Cardiac fibroblast (primary cell): ENCODE data around the gene RASSF4.
A peak's percentile ranks its signal among the peaks of the same experiment; 100 is the strongest.

Source experiments
- DNase-seq, 2 donors: peaks; one replicate each; pipeline versions ENCODE4 v3.0.0 to v3.0.0-alpha.2; 2010; ENCODE audit warnings: low read depth in 2 of 2
- H3K4me3 ChIP-seq, 2 donors: replicated peaks in 1 of 2; 1 replicate in 1 of 2; 2 replicates in 1 of 2; pipeline ENCODE4 v1.5.1; 2011; ENCODE audit warnings: low read depth in 2 of 2, low read length in 2 of 2, mild to moderate bottlenecking in 2 of 2, moderate library complexity in 1 of 2
- TF ChIP-seq, protein P1 (sequence below): IDR thresholded peaks from one replicate; pipeline ENCODE4 v1.5.1; 2011; ENCODE audit warnings: low read depth, mild to moderate bottlenecking, low read length, inconsistent platforms

Gene RASSF4

DNA sequence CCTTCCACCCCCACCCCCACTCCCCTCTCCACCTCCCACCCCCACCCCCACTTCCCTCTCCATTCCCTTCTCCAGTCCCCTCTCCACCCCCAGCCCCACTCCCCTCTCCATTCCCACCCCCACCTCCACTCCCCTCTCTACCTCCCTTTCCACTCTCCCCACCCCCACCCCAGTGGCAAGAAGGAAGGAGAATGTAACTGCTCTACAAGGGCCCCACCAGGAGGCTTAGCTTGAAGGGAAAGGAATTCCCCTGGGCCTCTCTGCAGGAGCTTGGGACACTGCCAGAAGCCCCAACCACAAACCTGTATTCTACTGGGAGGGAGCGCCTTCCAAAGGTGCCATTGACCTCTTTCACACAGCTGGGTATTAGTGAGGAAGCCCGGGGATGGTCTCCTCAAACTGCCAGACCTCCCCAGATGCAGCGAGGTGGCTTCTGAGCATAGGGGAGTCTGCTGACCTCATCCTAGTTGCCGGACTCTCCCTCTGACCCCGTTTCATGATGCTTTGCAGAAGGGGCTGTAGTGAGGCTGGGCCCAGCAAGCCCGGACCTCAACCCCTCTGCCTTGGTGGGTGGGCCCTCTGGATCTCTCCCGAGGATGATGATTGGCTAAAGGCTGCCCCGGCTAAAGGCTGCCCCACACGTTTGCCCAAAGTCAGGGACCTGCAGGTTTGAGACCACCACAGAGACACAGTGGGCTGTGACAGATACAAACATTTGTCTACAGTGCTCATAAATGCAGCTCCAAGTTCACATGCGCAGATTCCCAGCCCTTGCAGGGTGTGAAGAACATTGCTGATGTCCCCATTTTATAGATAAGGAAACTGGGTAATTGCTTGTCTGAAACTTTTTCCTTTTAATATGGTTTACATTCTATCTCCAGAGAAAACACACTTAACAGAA lies 16.1 kb downstream of the RASSF4 start:
- peak overlapping the region; percentile 72 to 73 for H3K4me3 ChIP-seq
- TF ChIP-seq, protein P1, sequence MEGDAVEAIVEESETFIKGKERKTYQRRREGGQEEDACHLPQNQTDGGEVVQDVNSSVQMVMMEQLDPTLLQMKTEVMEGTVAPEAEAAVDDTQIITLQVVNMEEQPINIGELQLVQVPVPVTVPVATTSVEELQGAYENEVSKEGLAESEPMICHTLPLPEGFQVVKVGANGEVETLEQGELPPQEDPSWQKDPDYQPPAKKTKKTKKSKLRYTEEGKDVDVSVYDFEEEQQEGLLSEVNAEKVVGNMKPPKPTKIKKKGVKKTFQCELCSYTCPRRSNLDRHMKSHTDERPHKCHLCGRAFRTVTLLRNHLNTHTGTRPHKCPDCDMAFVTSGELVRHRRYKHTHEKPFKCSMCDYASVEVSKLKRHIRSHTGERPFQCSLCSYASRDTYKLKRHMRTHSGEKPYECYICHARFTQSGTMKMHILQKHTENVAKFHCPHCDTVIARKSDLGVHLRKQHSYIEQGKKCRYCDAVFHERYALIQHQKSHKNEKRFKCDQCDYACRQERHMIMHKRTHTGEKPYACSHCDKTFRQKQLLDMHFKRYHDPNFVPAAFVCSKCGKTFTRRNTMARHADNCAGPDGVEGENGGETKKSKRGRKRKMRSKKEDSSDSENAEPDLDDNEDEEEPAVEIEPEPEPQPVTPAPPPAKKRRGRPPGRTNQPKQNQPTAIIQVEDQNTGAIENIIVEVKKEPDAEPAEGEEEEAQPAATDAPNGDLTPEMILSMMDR: no peak
- peak; percentile 79 to 92 for DNase-seq

DNA sequence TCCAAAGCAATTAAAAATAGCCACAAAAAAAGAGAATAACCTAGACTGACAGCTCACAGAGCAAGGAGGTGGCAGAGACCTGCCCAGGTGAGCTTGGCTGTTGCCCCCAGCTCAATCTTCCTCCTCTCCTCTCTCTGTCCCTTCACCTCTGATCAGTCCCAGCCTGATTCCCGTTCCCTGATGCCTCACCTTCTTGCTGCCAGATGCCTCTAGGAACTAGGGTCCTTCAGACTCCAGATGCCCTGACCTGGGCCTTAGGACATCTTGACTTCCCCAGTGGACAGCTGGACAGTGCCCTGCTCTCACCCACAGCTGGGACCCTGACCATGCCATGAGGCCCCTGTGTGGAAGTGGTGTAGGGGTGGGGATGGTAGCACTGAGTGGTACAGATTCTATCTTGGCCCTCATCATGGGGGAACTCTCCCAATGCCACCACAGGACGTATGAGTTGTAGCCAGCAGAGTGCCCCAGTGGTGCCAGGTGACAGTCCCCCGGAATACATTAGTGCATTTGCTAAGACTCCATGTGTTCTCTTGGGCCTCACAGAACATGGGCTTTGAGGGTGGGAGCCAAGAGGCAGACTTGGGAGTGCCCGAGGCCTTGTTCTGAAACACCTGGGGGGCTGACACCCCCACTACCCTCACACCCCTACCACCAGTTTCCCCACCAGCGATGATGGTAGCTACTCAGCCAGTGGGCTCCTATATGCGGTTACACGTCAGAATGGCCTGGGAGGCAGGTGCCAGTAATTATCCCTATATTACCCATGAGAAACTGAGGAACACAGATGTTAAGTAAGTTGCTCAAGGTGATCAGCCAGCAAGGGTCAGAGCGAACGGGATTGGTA lies 17.0 kb downstream of the RASSF4 start:
- peak in 1 of 2 donors; percentile 62 for DNase-seq
- TF ChIP-seq, protein P1: no peak
- peak overlapping the region; percentile 72 to 73 for H3K4me3 ChIP-seq

DNA sequence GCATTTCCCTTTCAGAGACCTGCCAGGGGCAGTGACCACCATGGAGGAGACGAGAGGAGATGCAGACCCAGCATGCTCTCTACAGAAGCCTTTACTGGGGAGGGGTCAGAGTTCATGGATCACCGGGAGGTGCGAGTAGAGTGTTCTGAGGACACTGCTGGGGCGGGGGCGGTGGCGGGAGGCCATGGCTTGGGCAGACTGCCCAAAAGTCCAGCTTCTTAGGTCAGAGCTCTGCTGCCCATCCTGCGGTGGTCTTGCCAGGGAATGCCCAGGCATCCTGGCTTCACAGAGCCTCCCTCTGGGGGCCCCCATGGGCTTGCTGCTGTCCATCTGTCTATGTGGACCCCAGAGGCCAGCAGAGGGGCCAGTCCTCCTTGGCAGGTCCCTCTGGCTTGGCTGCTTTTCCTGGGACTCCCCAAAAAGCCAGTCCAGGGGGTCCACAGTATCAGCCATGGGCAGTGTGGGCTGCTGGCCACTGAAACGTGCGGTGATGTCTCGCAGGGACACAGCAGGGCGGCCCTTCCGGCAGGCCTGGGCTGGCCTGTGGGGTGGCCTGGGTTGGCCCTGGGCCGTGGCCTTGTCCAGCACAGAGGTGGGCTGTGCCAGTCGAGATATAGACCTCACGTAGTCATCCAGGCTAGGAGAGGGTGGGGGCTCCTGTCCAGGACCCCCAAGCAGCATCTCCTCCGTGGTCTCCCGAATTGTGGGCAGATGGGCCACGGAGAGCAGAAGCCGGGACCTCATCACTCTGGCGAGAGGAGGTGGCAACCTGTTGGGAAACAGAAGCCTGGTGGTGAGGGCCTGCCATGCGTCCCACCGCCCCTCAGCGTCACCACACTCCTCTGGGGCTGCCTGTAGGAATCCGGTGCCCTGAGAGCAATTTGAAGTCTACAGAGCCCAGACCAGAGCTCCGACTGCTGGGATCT lies 17.9 kb downstream of the RASSF4 start:
- TF ChIP-seq, protein P1: no peak
- H3K4me3 ChIP-seq: peak overlapping the region; percentile 72 to 73
- DNase-seq: peak in 1 of 2 donors; percentile 49

DNA sequence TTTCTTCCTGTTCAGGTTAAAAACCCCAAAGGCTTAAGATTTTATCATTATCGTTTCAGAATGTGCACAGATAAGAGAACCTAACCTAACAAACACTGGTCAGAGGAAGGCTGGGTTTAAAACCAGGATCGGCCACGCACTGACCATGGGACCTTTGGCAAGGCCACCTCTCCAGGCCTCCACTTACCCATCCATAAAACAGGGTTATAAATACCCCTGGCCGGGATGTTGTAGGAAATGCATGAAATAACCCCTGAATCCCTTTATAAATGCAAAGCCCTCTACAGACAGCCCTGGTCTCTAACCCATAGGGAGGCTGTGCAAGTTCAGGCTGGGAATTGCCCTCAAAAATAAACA lies 18.6 kb downstream of the RASSF4 start:
- TF ChIP-seq, protein P1: no peak
- no peak for DNase-seq
- peak overlapping the region; percentile 72 to 73 for H3K4me3 ChIP-seq

DNA sequence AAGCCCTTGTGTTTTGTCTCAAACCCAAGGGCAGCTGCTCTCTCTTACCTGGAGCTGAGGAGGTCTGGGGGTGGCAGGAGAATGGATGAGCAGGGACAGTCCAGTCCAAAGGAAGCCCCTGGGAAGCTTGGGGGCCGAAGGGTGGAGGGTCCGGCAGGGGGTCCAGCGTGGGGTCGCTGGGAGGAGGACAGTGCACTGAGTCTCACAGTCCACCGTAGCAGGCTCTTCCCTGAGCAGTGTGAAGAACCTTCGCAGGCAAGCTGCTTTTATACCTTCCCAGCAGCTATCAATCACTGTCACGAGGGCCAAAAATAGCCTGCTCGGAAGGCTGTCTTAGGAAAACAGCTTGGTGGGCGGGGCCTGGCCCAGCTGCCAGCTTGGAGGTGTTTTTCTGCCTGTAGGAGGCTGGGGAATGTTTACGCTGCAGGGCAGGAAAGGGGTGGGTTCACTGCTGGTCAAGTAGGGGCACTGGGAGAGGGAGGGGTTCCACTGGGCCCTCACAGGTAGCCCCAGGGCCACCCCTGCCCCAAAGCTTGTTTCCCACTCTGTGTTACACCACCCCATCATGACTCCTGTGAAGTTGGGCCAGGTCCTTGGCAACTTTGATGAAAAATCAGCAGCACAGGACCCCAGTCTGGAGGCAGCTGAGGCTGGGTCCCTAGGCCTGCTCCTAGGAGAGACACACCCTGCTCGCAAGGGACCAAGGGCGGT lies 19.1 kb downstream of the RASSF4 start, which contains the start of gene DEPP1:
Gene DEPP1, minus strand, starts transcription at position 240 of the 711 bp plus-strand sequence. CDS start 779 bp downstream, outside the sequence.
- DNase-seq: peak; percentile 90 to 98
- H3K4me3 ChIP-seq: peak within 1 kb of the TSS; percentile 72 to 73
- TF ChIP-seq, protein P1: peak; percentile 14
